Skeletal muscle tissue (tissue), 4 donors: ENCODE results near the gene B4GALT5. TPM values are rescaled to one million over a fixed set of nuclear protein-coding genes. Genes with fewer than 3 reads are reported as not detected.
A peak's percentile ranks its signal among the peaks of the same experiment; 100 is the strongest.

Experiments used
- H3K27ac ChIP-seq: one replicate; pipeline ENCODE4 v1.7.0; 2013; ENCODE audit warnings: mild to moderate bottlenecking, low read depth, low read length, inconsistent platforms
- H3K27me3 ChIP-seq, 3 donors: one replicate each; pipeline ENCODE4 v1.7.0; 2013; ENCODE audit warnings: low read length in 3 of 3; ENCODE audit not compliant: control insufficient read depth in 3 of 3, insufficient read depth in 3 of 3
- H3K36me3 ChIP-seq, 3 donors: one replicate each; pipeline ENCODE4 v1.7.0; 2013; ENCODE audit warnings: low read length in 3 of 3; ENCODE audit not compliant: control insufficient read depth in 3 of 3, insufficient read depth in 3 of 3
- H3K4me1 ChIP-seq, 3 donors: one replicate each; pipeline ENCODE4 v1.7.0; 2013; ENCODE audit warnings: low read length in 3 of 3, mild to moderate bottlenecking in 3 of 3; ENCODE audit not compliant: control insufficient read depth in 3 of 3, insufficient read depth in 3 of 3
- H3K4me3 ChIP-seq, 3 donors: one replicate each; pipeline ENCODE4 v1.7.0; 2013; ENCODE audit warnings: low read length in 3 of 3
- H3K9ac ChIP-seq, 3 donors: one replicate each; pipeline ENCODE4 v1.7.0; 2013; ENCODE audit warnings: low read length in 3 of 3, mild to moderate bottlenecking in 3 of 3, moderate library complexity in 2 of 3, low read depth in 1 of 3
- H3K9me3 ChIP-seq, 3 donors: one replicate each; pipeline ENCODE4 v1.7.0; 2013; ENCODE audit warnings: low read length in 3 of 3; ENCODE audit not compliant: control insufficient read depth in 3 of 3
- total RNA-seq: library from RNA; depleted of rRNA; stranded (reverse); fragments of >200 nt; gene quantifications from one replicate; pipeline ENCODE4 v1.2.3, GENCODE V29; 2014
- donor health status: Osteomylitis.

B4GALT5 gene
- total RNA-seq, 1 donor from 2014 or later = 14.6 TPM

GRCh38 chr20:49752201-49752903 is 38.7 kb upstream of the B4GALT5 start:
- no peak overlapping the region for H3K9ac ChIP-seq
- no peak overlapping the region for H3K4me3 ChIP-seq
- H3K9me3 ChIP-seq = no peaks in the 10 kb centered on the region
- H3K27ac ChIP-seq = no peak overlapping the region
- no peaks in the 10 kb centered on the region for H3K36me3 ChIP-seq
- H3K4me1 ChIP-seq = peaks cover 22 to 23% (median 23%) of the 10 kb centered on the region in 3 donors
- H3K27me3 ChIP-seq = no peaks in the 10 kb centered on the region

GRCh38 chr20:49751397-49751736 is 37.7 kb upstream of the B4GALT5 start:
- Histone ChIP-seq H3K4me1 (peaks cover 25 to 27% (median 25%) of the 10 kb centered on the region in 3 donors), H3K9ac (peak overlapping the region in 1 of 3 donors; percentile 30), H3K27ac (no peak overlapping the region)

GRCh38 chr20:49750611-49751396 is 37.1 kb upstream of the B4GALT5 start:
- H3K9ac ChIP-seq = peak overlapping the region in 2 of 3 donors; percentile 30 to 40
- no peaks in the 10 kb centered on the region for H3K36me3 ChIP-seq
- peak overlapping the region; percentile 28 for H3K27ac ChIP-seq
- H3K9me3 ChIP-seq = no peaks in the 10 kb centered on the region
- H3K27me3 ChIP-seq = no peaks in the 10 kb centered on the region
- H3K4me3 ChIP-seq = no peak overlapping the region
- peaks cover 25 to 27% (median 25%) of the 10 kb centered on the region in 3 donors for H3K4me1 ChIP-seq

More at GRCh38 chr20:49751397-49751736, 37.7 kb upstream of the B4GALT5 start:
- no peak overlapping the region for H3K4me3 ChIP-seq
- H3K9me3 ChIP-seq = no peaks in the 10 kb centered on the region
- H3K27me3 ChIP-seq = no peaks in the 10 kb centered on the region
- H3K36me3 ChIP-seq = no peaks in the 10 kb centered on the region

GRCh38 chr20:49749625-49750024 is 35.9 kb upstream of the B4GALT5 start:
- H3K27ac ChIP-seq = no peak overlapping the region
- H3K27me3 ChIP-seq = no peaks in the 10 kb centered on the region
- H3K9ac ChIP-seq = no peak overlapping the region
- no peaks in the 10 kb centered on the region for H3K36me3 ChIP-seq
- no peaks in the 10 kb centered on the region for H3K9me3 ChIP-seq
- no peak overlapping the region for H3K4me3 ChIP-seq
- peaks cover 25 to 27% (median 25%) of the 10 kb centered on the region in 3 donors for H3K4me1 ChIP-seq

GRCh38 chr20:49748525-49748838 is 34.8 kb upstream of the B4GALT5 start:
- Histone ChIP-seq H3K4me3 (no peak overlapping the region), H3K9me3 (no peaks in the 10 kb centered on the region), H3K36me3 (no peaks in the 10 kb centered on the region), H3K4me1 (peaks cover 25 to 27% (median 25%) of the 10 kb centered on the region in 3 donors), H3K27ac (peak overlapping the region; percentile 92), H3K9ac (peak overlapping the region in 1 of 3 donors; percentile 40), H3K27me3 (no peaks in the 10 kb centered on the region)

GRCh38 chr20:49747707-49748524 is 34.2 kb upstream of the B4GALT5 start:
- no peaks in the 10 kb centered on the region for H3K36me3 ChIP-seq

GRCh38 chr20:49742948-49743347 is 29.3 kb upstream of the B4GALT5 start:
- Histone ChIP-seq H3K9me3 (no peaks in the 10 kb centered on the region), H3K4me1 (peaks cover 8 to 11% (median 9%) of the 10 kb centered on the region in 3 donors), H3K36me3 (no peaks in the 10 kb centered on the region), H3K4me3 (no peak overlapping the region), H3K9ac (no peak overlapping the region), H3K27me3 (no peaks in the 10 kb centered on the region), H3K27ac (no peak overlapping the region)

More at GRCh38 chr20:49747707-49748524, 34.2 kb upstream of the B4GALT5 start:
- Histone ChIP-seq H3K9me3 (no peaks in the 10 kb centered on the region), H3K4me1 (peaks cover 23 to 27% (median 25%) of the 10 kb centered on the region in 3 donors), H3K27me3 (no peaks in the 10 kb centered on the region), H3K27ac (peak overlapping the region; percentile 92), H3K4me3 (peak overlapping the region in 1 of 3 donors; percentile 16), H3K9ac (peak overlapping the region; percentile 51 to 70 (median 58))

- H3K9ac ChIP-seq = no peak overlapping the region
- H3K9me3 ChIP-seq = no peaks in the 10 kb centered on the region
- H3K27ac ChIP-seq = no peak overlapping the region
- no peak overlapping the region for H3K4me3 ChIP-seq
- H3K4me1 ChIP-seq = peaks cover 0 to under 1% (median 0%) of the 10 kb centered on the region in 3 donors
- H3K36me3 ChIP-seq = no peaks in the 10 kb centered on the region
- no peaks in the 10 kb centered on the region for H3K27me3 ChIP-seq
Observed at GRCh38 chr20:49741977-49742376, 28.3 kb upstream of the B4GALT5 start.

- Histone ChIP-seq H3K36me3 (no peaks in the 10 kb centered on the region), H3K27me3 (no peaks in the 10 kb centered on the region), H3K27ac (no peak overlapping the region), H3K9ac (no peak overlapping the region), H3K9me3 (no peaks in the 10 kb centered on the region), H3K4me3 (no peak overlapping the region), H3K4me1 (no peaks in the 10 kb centered on the region)
Observed at GRCh38 chr20:49740807-49741206, 27.1 kb upstream of the B4GALT5 start.
